ENCODE results near the gene PRDM5.

- no peak for TF ChIP-seq ZNF274 (IDR thresholded peaks at IDR 0.05; ENCODE audit: low read depth, low read length)
- TF ChIP-seq YY1 (IDR thresholded peaks at IDR 0.05; ENCODE audit: insufficient read depth, insufficient read length), result no peak
Observed at GRCh38 chr4:120754590-120754989, 167.9 kb downstream of the PRDM5 start.

Data from NT2/D1 (cell line).